CD14-positive monocyte (primary cell): Measurements from ENCODE around the gene CAPN3. TPM values are rescaled to one million over a fixed set of nuclear protein-coding genes. Genes with fewer than 3 reads are reported as not detected.

Experiments used
- DNase-seq, 3 donors: peaks; one replicate each; pipeline ENCODE4 v3.0.0-alpha.2; 2011 to 2022
- H2AFZ ChIP-seq: 2 replicates; pipeline ENCODE4 v1.6.0; 2012; ENCODE audit warnings: mild to moderate bottlenecking, low read depth, low read length, inconsistent platforms; ENCODE audit not compliant: insufficient read depth, poor library complexity, severe bottlenecking
- H3K27ac ChIP-seq, 2 donors: 1 replicate in 1 of 2; 2 replicates in 1 of 2; pipeline ENCODE4 v1.5.1; 2012 to 2013; ENCODE audit warnings: low read length in 2 of 2, control low read depth in 1 of 2, inconsistent platforms in 1 of 2, low read depth in 1 of 2, mild to moderate bottlenecking in 1 of 2
- H3K27me3 ChIP-seq, 2 donors: one replicate each; pipeline versions ENCODE4 v1.6.0 to v1.6.1; 2011 to 2013; ENCODE audit warnings: low read length in 2 of 2; ENCODE audit not compliant: control insufficient read depth in 2 of 2, insufficient read depth in 2 of 2
- H3K36me3 ChIP-seq, 2 donors: replicated peaks in 1 of 2; 1 replicate in 1 of 2; 2 replicates in 1 of 2; pipeline versions ENCODE4 v1.5.1 to v1.6.1; 2012 to 2013; ENCODE audit warnings: low read length in 2 of 2, control low read depth in 1 of 2, inconsistent platforms in 1 of 2, mild to moderate bottlenecking in 1 of 2; ENCODE audit not compliant: insufficient read depth in 2 of 2, control insufficient read depth in 1 of 2
- H3K4me1 ChIP-seq, 2 donors: 1 replicate in 1 of 2; 2 replicates in 1 of 2; pipeline versions ENCODE4 v1.5.1 to v1.6.1; 2012 to 2013; ENCODE audit warnings: low read length in 2 of 2, control low read depth in 1 of 2, inconsistent platforms in 1 of 2, mild to moderate bottlenecking in 1 of 2, moderate library complexity in 1 of 2; ENCODE audit not compliant: insufficient read depth in 2 of 2, control insufficient read depth in 1 of 2
- H3K4me2 ChIP-seq: replicated peaks from 2 replicates; pipeline ENCODE3; 2012; ENCODE audit warnings: low read length, moderate library complexity, mild to moderate bottlenecking; ENCODE audit not compliant: poor library complexity, severe bottlenecking; ENCODE audit errors: extremely low read depth
- H3K4me3 ChIP-seq, 3 experiments: fragments of 200-600 bp in 1 of 3; sonication (generic) in 1 of 3; replicated peaks in 1 of 3; 1 replicate in 2 of 3; 2 replicates in 1 of 3; pipeline ENCODE4 v1.5.1; 2011 to 2013; ENCODE audit warnings: low read length in 3 of 3, mild to moderate bottlenecking in 3 of 3, control low read depth in 2 of 3, low read depth in 2 of 3, inconsistent platforms in 1 of 3, moderate library complexity in 1 of 3
- H3K79me2 ChIP-seq: 2 replicates; pipeline ENCODE4 v1.6.0; 2012; ENCODE audit warnings: mild to moderate bottlenecking, control low read depth, inconsistent platforms, low read length, moderate library complexity; ENCODE audit not compliant: insufficient read depth
- H3K9ac ChIP-seq: 2 replicates; pipeline ENCODE4 v1.6.0; 2017; ENCODE audit warnings: low read length, mild to moderate bottlenecking; ENCODE audit not compliant: insufficient read depth, poor library complexity, severe bottlenecking
- H3K9me3 ChIP-seq, 2 donors: replicated peaks in 1 of 2; 1 replicate in 1 of 2; 2 replicates in 1 of 2; pipeline versions ENCODE4 v1.5.1 to v1.6.1; 2012 to 2013; ENCODE audit warnings: low read length in 2 of 2, control low read depth in 1 of 2; ENCODE audit not compliant: control insufficient read depth in 1 of 2, insufficient read depth in 1 of 2
- H4K20me1 ChIP-seq: 2 replicates; pipeline ENCODE4 v1.6.0; 2012; ENCODE audit warnings: mild to moderate bottlenecking, low read length, control low read depth, moderate library complexity; ENCODE audit not compliant: insufficient read depth
- H3K27ac Mint-ChIP-seq, 7 donors: one replicate each; pipeline ENCODE4 v1.8.0; 2020; ENCODE audit warnings: mild to moderate bottlenecking in 7 of 7, mixed read lengths in 7 of 7, moderate library complexity in 6 of 7, inconsistent platforms in 2 of 7
- H3K27me3 Mint-ChIP-seq, 3 donors: one replicate each; pipeline ENCODE4 v1.8.0; 2021 to 2022; ENCODE audit warnings: low read depth in 3 of 3, mild to moderate bottlenecking in 3 of 3, mixed read lengths in 3 of 3, moderate library complexity in 3 of 3, inconsistent platforms in 1 of 3
- H3K36me3 Mint-ChIP-seq, 2 donors: one replicate each; pipeline ENCODE4 v1.8.0; 2020; ENCODE audit warnings: mixed read lengths in 2 of 2, inconsistent platforms in 1 of 2, mild to moderate bottlenecking in 1 of 2
- H3K4me1 Mint-ChIP-seq: one replicate; pipeline ENCODE4 v1.8.0; 2020; ENCODE audit warnings: mild to moderate bottlenecking, mixed read lengths
- H3K4me3 Mint-ChIP-seq, 2 donors: one replicate each; pipeline ENCODE4 v1.8.0; 2020; ENCODE audit warnings: mild to moderate bottlenecking in 2 of 2, mixed read lengths in 2 of 2, moderate library complexity in 1 of 2
- H3K9me3 Mint-ChIP-seq, 7 donors: one replicate each; pipeline ENCODE4 v1.8.0; 2020 to 2022; ENCODE audit warnings: mixed read lengths in 7 of 7, mild to moderate bottlenecking in 6 of 7, moderate library complexity in 6 of 7, inconsistent platforms in 2 of 7
- CTCF ChIP-seq: fragments of 200-600 bp; IDR thresholded peaks from one replicate; pipeline ENCODE4 v1.8.0; 2022; ENCODE audit warnings: antibody characterized with exemption, mild to moderate bottlenecking
- WGBS: methylation state at CpG from one replicate; pipeline ENCODE4 v1.1.5; 2013; ENCODE audit warnings: missing lambda C conversion rate; ENCODE audit not compliant: insufficient coverage; 5-methylcytosine and 5-hydroxymethylcytosine counted together
- intact Hi-C, 2 donors: fragments of 100-400 bp; cut with micrococcal nuclease; formaldehyde crosslinking; loops; one replicate each; pipeline versions ENCODE4 v1.15.0 to v1.15.1; 2023
- polyA plus RNA-seq, 3 donors: library from polyadenylated mRNA; depleted of rRNA in 1 of 3; unstranded in 2 of 3; stranded (reverse) in 1 of 3; fragments of 300-500 nt in 2 of 3; fragments of >200 nt in 1 of 3; fragmentation: Illumina TruSeq in 2 of 3; gene quantifications; 1 replicate in 2 of 3; 2 replicates in 1 of 3; pipeline ENCODE4 v1.2.3, GENCODE V29; 2012 to 2021

The CAPN3 gene
- polyA plus RNA-seq, 3 donors, result 2.9 to 76.5 (median 3.6) TPM

GRCh38 chr15:42373936-42374335 lies 14.6 kb downstream of the CAPN3 start:
- DNase-seq, result no peak
- Histone ChIP-seq H3K79me2 (no peaks in the 10 kb centered on the region), H4K20me1 (no peaks in the 10 kb centered on the region), H3K4me1 (peaks cover 20 to 23% of the 10 kb centered on the region in 2 donors), H3K4me2 (no peak overlapping the region), H3K9ac (no peak overlapping the region), H3K36me3 (peaks cover 0 to 7% of the 10 kb centered on the region in 2 donors), H2AFZ (no peak overlapping the region), H3K9me3 (peaks cover 0 to 5% of the 10 kb centered on the region in 2 donors), H3K27me3 (no peaks in the 10 kb centered on the region), H3K27ac (no peak overlapping the region), H3K4me3 (no peak overlapping the region)
- peaks cover 0 to 2% (median 0%) of the 10 kb centered on the region in 3 donors for H3K27me3 Mint-ChIP-seq
- WGBS, result 100% methylated on average over 2 of the region's 4 CpGs
- H3K27ac Mint-ChIP-seq, result peak overlapping the region in 2 of 7 donors; percentile 20 to 60
- peaks cover 5 to 13% of the 10 kb centered on the region in 2 donors for H3K36me3 Mint-ChIP-seq
- TF ChIP-seq CTCF, result no peak
- H3K9me3 Mint-ChIP-seq, result peaks cover 3 to 8% (median 7%) of the 10 kb centered on the region in 7 donors
- peaks cover 24% of the 10 kb centered on the region for H3K4me1 Mint-ChIP-seq
- intact Hi-C loops, result no loop called here
- no peak overlapping the region for H3K4me3 Mint-ChIP-seq

DNA sequence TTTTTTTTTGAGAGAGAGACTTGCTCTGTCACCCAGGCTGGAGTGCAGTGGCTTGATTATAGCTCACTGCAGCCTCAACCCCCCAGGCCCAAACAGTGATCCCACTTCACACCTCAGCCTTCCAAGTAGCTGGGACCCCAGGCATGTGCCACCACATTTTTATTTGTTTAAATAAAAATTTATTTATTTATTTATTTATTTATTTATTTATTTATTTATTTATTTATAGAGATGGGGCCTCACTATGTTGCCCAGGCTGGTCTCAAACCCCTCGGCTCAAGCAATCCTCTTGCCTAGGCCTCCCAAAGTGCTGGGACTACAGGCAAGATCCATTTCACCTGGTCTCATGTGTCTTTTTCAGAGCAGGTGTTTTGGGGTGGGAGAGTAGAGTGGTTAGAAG lies 15.5 kb downstream of the CAPN3 start:
- Mint-ChIP-seq H3K4me1 (peaks cover 15% of the 10 kb centered on the region), H3K4me3 (no peak overlapping the region), H3K9me3 (peaks cover 3 to 8% (median 7%) of the 10 kb centered on the region in 7 donors), H3K27me3 (peaks cover 0 to 2% (median 0%) of the 10 kb centered on the region in 3 donors), H3K36me3 (peaks cover 5 to 13% of the 10 kb centered on the region in 2 donors), H3K27ac (peak overlapping the region in 1 of 7 donors; percentile 70)
- Histone ChIP-seq H3K79me2 (no peaks in the 10 kb centered on the region), H3K9ac (no peak overlapping the region), H3K4me1 (peaks cover 12 to 15% of the 10 kb centered on the region in 2 donors), H3K9me3 (peaks cover 0 to 5% of the 10 kb centered on the region in 2 donors), H4K20me1 (no peaks in the 10 kb centered on the region), H2AFZ (no peak overlapping the region), H3K27me3 (no peaks in the 10 kb centered on the region), H3K4me2 (no peak overlapping the region), H3K36me3 (peaks cover 0 to 7% of the 10 kb centered on the region in 2 donors), H3K27ac (no peak overlapping the region), H3K4me3 (no peak overlapping the region)
- intact Hi-C loops, result no loop called here
- WGBS, result no CpG with 5 or more reads among the region's 1 CpG
- DNase-seq, result no peak
- TF ChIP-seq CTCF, result no peak
